Measurements from ENCODE around the gene ARMS2.

DNA sequence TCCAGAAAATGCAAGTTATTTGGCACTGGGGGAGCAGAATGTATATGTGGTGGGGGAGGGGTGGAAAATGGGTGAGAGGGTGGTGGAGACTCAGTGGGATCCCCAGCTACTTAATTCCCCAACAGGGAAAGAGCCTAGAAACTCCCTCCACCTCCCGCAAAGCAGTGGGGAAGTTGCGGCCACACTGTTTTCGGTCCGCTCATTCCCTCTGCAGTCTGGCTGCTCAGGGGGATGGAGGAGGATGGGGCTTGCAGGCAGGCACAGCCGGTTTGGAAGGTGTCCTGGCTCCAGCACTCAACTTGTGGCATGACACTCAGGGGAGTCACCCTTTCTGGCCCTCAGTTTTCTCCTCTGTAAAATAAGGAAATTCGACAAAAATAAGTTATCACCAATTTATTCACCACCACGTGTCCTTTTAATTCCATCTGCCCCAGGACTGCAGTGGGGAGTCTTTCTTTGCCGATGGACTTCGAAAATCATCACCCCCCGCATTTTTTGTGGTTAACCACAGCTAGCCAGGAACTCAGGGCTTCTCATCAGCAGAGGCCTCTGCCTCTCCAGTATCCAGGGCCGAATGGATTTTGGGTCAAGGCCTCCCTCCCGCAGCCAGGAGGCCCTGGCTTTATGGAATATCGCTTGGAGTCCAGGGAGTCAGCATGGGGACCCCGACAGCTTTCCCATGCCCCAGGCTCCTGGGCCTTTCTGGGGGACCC lies 5.3 kb downstream of the ARMS2 start:
- no peak for TF ChIP-seq MEIS2 (CRISPR knock-in tag; IDR thresholded peaks at IDR 0.05)
- TF ChIP-seq ZNF709 (CRISPR knock-in tag; IDR thresholded peaks at IDR 0.05): no peak
- TF ChIP-seq ZNF354B (CRISPR knock-in tag; IDR thresholded peaks at IDR 0.05): no peak
- TF ChIP-seq NCOR1 (IDR thresholded peaks at IDR 0.05; ENCODE audit: borderline replicate concordance, low read length): no peak

All from HepG2 (cell line).